ENCODE measurements around the gene LYZL4.

Gene LYZL4

DNA sequence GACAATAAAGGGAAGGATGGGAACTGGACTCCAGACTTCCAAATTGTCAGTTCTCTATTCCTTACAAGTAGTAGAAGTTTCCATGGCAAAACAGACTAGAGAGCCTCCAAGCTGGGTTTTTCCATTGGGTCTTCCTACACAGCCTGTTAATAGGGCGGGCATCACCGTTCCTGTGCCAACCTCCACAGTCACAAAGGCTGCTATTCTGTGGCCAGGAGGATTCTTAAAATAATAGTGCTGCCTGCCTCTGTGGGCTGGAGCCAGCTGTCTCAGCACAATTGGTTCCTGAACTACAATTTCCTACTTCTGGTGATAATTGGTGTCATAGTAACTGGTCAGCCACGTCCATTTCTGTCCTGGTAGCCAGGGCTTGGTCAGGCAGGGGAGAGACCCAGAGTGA, 38.6 kb downstream of the LYZL4 start:
- no peak for DNase-seq (ENCODE audit: low read depth in 2 of 2)

DNA sequence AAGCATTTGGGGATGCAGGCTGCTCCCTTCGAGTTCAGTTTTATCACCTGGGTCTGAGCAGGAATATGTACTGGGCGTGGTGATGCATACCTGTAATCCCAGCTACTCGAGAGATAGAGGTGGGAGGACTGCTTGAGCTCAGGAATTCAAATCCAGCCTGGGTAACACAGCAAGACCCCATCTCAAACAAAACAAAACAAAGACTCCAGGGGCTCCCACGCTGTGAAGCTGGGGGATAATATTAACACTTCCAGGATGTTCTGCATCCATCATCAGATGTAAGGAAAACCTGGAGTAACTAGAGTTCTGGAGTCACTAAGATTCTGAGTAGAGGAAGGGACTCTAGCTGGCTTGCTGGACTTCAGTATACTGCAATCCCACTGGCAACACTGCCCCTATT, 40.6 kb downstream of the LYZL4 start:
- no peak for DNase-seq (ENCODE audit: low read depth in 2 of 2)

- no peak for DNase-seq (ENCODE audit: low read depth in 2 of 2)
Measured at GRCh38 chr3:42369304-42369703, 41.1 kb downstream of the LYZL4 start.

GRCh38 chr3:42368861-42369260, 41.5 kb downstream of the LYZL4 start:
- no peak for DNase-seq (ENCODE audit: low read depth in 2 of 2)

GRCh38 chr3:42367903-42368302, 42.5 kb downstream of the LYZL4 start:
- DNase-seq (ENCODE audit: low read depth in 2 of 2), result no peak

GRCh38 chr3:42366550-42366949, 43.9 kb downstream of the LYZL4 start:
- DNase-seq (ENCODE audit: low read depth in 2 of 2), result no peak

DNA sequence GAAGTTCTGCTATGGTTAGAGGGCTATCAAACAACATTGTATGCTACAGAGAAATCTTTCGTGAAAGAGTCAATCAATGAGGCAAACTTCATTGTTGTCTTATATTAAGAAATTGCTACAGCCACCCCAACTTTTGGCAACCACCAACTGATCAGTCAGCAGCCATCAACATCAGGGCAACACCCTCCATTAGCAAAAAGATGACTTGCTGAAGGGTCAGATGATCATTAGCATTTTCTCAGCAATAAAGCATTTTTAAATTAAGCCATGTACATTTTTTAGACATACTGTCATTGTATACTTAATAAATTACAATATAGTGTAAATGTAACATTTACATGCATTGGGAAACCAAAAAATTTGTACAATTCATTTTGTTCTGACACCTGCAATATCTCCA, 53.1 kb downstream of the LYZL4 start:
- DNase-seq (ENCODE audit: low read depth in 2 of 2), result no peak

GRCh38 chr3:42355612-42356011, 54.8 kb downstream of the LYZL4 start:
- DNase-seq (ENCODE audit: low read depth in 2 of 2), result no peak

DNA sequence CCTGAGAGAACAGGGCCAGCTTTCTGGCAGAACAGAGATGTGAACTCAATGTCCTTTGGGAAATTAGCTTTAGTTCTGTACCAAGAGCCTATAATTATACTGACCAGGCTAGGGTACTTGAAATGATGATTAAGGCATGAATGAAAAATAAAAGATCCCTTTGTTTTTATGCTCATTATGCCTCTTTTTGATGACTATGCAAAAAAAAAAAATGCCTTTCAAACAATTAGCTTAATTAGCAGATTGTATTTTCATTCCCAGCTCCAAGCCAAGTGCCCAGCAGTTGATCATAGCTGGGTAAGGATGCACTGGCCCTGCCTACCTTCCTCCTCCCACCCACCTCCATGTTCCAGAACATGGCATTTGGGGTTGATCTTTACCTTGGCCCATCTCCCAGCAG, 56.8 kb downstream of the LYZL4 start:
- no peak for DNase-seq (ENCODE audit: low read depth in 2 of 2)

GRCh38 chr3:42351207-42351606, 59.2 kb downstream of the LYZL4 start:
- no peak for DNase-seq (ENCODE audit: low read depth in 2 of 2)

GRCh38 chr3:42349765-42350594, 60.4 kb downstream of the LYZL4 start:
- no peak for DNase-seq (ENCODE audit: low read depth in 2 of 2)

DNA sequence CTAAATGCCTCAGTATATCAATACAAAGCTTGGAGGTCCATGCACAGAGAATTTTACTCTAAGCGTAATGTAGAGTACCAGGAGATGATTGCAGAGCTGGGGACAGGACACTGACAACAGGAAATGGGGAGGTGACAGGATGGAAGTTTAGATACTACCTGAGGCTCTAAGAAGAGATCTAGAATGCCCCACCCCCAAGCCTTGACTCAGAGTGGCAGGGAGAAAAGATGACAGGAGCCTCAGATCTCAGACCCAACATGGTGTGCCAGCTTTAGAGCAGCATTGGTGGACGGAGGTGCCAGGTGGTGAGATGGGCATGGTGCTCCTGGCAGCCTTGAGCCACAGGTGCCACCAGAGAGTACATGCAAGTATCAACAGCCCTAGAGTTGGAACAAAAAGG, 62.5 kb downstream of the LYZL4 start:
- DNase-seq (ENCODE audit: low read depth in 2 of 2), result no peak
